Measurements from ENCODE around the gene RERE. TPM values are rescaled to one million over a fixed set of nuclear protein-coding genes. Genes with fewer than 3 reads are reported as not detected.

The RERE gene
- total and polyA plus RNA-seq, 4 donors: 116 to 434 (median 161) TPM

DNA sequence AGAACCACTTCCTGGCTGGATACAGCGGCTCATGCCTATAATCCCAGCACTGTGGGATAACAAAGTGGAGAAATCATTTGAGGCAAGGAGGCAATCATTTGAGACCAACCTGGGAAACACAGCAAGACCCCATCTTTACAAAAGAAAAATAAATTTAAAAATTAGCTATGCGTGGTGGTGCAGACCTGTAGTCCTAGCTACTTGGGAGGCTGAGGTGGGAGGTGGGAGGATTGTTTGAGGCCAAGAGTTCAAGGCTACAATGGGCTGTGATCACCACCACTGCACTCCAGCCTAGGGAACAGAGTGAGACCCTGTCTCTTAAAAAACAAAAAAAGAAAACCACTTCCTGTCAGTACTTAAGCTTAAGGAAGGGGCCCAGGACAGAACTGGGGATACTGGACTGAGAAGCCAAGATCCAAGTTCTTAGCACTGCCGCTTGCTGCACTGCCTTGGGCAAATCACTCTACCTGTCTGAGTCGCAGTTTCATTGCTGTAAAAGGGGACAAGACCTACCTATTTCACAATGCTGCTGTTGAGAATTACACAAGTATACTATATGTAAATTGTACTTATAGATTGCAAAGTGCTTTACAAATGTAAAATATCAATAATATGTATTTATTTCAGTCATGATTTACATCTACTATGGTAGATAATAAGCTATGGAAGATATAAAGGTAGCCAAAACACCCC, 154.9 kb downstream of the RERE start:
- no peaks in the 10 kb centered on the region for H3K36me3 ChIP-seq (ENCODE audit: control insufficient read depth, insufficient read depth, low read length)
- H3K9me3 ChIP-seq (ENCODE audit: control insufficient read depth, insufficient read depth, low read length): no peaks in the 10 kb centered on the region
- peaks cover 19% of the 10 kb centered on the region for H3K4me1 ChIP-seq (ENCODE audit: control insufficient read depth, insufficient read depth, low read length)
- H3K4me3 ChIP-seq (ENCODE audit: low read depth, low read length): no peak overlapping the region
- DNase-seq (ENCODE audit: low read depth in 4 of 6, low spot score in 6 of 6): no peak
- WGBS (ENCODE audit: insufficient coverage): 100% methylated on average over 1 of the region's 4 CpGs
- no peak overlapping the region for H3K27ac ChIP-seq (ENCODE audit: low read depth, low read length)
- H3K27me3 ChIP-seq (ENCODE audit: control insufficient read depth, insufficient read depth, low read length): no peaks in the 10 kb centered on the region

GRCh38 chr1:8661185-8662110, 156.0 kb downstream of the RERE start:
- 49% methylated on average over 6 of the region's 8 CpGs for WGBS (ENCODE audit: insufficient coverage)
- Histone ChIP-seq H3K4me1 (ENCODE audit: control insufficient read depth, insufficient read depth, low read length) (peaks cover 17% of the 10 kb centered on the region), H3K27me3 (ENCODE audit: control insufficient read depth, insufficient read depth, low read length) (no peaks in the 10 kb centered on the region), H3K4me3 (ENCODE audit: low read depth, low read length) (no peak overlapping the region), H3K36me3 (ENCODE audit: control insufficient read depth, insufficient read depth, low read length) (no peaks in the 10 kb centered on the region), H3K9me3 (ENCODE audit: control insufficient read depth, insufficient read depth, low read length) (no peaks in the 10 kb centered on the region), H3K27ac (ENCODE audit: low read depth, low read length) (peak overlapping the region; percentile 1)
- peak in 2 of 6 donors; percentile 49 for DNase-seq (ENCODE audit: low read depth in 4 of 6, low spot score in 6 of 6)

DNA sequence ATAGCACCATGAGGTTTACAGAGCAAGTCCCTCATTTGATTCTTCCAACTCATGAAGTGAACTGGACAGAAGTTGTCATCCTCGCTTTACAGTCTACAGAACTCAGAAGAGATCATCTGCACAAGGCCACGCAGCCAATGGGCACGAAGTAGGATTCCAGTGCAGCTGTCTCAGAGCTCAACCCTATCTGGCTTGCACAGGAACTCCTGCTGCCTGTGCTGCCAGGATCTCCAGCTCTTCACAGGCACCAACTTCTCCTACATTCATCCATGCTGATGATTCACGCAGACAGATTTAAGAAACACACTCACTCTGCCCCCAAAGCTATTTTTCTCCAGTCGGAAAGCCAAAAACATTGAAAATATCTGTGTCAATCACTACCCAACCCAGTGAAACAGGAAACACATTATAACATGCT, 157.0 kb downstream of the RERE start:
- Histone ChIP-seq H3K4me3 (ENCODE audit: low read depth, low read length) (no peak overlapping the region), H3K27me3 (ENCODE audit: control insufficient read depth, insufficient read depth, low read length) (no peaks in the 10 kb centered on the region), H3K9me3 (ENCODE audit: control insufficient read depth, insufficient read depth, low read length) (no peaks in the 10 kb centered on the region), H3K4me1 (ENCODE audit: control insufficient read depth, insufficient read depth, low read length) (peaks cover 14% of the 10 kb centered on the region), H3K36me3 (ENCODE audit: control insufficient read depth, insufficient read depth, low read length) (no peaks in the 10 kb centered on the region), H3K27ac (ENCODE audit: low read depth, low read length) (no peak overlapping the region)
- WGBS (ENCODE audit: insufficient coverage): 45% methylated on average over 5 of the region's 5 CpGs
- peak in 2 of 6 donors; percentile 50 to 72 for DNase-seq (ENCODE audit: low read depth in 4 of 6, low spot score in 6 of 6)

GRCh38 chr1:8659593-8659992, 157.8 kb downstream of the RERE start:
- no peak for DNase-seq (ENCODE audit: low read depth in 4 of 6, low spot score in 6 of 6)
- H3K27me3 ChIP-seq (ENCODE audit: control insufficient read depth, insufficient read depth, low read length): no peaks in the 10 kb centered on the region
- H3K27ac ChIP-seq (ENCODE audit: low read depth, low read length): no peak overlapping the region
- no peak overlapping the region for H3K4me3 ChIP-seq (ENCODE audit: low read depth, low read length)
- no peaks in the 10 kb centered on the region for H3K9me3 ChIP-seq (ENCODE audit: control insufficient read depth, insufficient read depth, low read length)
- H3K4me1 ChIP-seq (ENCODE audit: control insufficient read depth, insufficient read depth, low read length): peaks cover 14% of the 10 kb centered on the region
- no peaks in the 10 kb centered on the region for H3K36me3 ChIP-seq (ENCODE audit: control insufficient read depth, insufficient read depth, low read length)

DNA sequence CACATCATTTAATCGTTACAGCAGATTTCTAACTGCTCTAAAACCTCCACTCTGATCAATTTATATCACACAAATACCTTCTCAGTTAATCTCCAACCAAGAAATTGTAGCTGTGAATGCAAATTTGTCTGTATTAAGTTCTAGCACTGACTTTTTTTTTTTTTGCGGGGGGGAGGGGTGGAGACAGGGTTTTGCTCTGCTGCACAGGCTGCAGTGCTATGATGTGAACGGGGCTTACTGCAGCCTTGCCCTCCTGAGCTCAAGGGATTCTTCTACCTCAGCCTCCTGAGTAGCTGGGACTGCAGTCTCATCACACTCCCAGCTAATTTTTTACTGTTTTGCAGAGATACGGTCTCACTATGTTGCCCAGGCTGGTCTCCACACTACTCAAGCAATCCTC, 163.6 kb downstream of the RERE start:
- no peaks in the 10 kb centered on the region for H3K27me3 ChIP-seq (ENCODE audit: control insufficient read depth, insufficient read depth, low read length)
- DNase-seq (ENCODE audit: low read depth in 4 of 6, low spot score in 6 of 6): no peak
- H3K4me1 ChIP-seq (ENCODE audit: control insufficient read depth, insufficient read depth, low read length): peaks cover 6% of the 10 kb centered on the region
- WGBS (ENCODE audit: insufficient coverage): 85% methylated on average over 3 of the region's 4 CpGs
- no peaks in the 10 kb centered on the region for H3K36me3 ChIP-seq (ENCODE audit: control insufficient read depth, insufficient read depth, low read length)
- H3K4me3 ChIP-seq (ENCODE audit: low read depth, low read length): no peak overlapping the region
- no peaks in the 10 kb centered on the region for H3K9me3 ChIP-seq (ENCODE audit: control insufficient read depth, insufficient read depth, low read length)
- no peak overlapping the region for H3K27ac ChIP-seq (ENCODE audit: low read depth, low read length)

DNA sequence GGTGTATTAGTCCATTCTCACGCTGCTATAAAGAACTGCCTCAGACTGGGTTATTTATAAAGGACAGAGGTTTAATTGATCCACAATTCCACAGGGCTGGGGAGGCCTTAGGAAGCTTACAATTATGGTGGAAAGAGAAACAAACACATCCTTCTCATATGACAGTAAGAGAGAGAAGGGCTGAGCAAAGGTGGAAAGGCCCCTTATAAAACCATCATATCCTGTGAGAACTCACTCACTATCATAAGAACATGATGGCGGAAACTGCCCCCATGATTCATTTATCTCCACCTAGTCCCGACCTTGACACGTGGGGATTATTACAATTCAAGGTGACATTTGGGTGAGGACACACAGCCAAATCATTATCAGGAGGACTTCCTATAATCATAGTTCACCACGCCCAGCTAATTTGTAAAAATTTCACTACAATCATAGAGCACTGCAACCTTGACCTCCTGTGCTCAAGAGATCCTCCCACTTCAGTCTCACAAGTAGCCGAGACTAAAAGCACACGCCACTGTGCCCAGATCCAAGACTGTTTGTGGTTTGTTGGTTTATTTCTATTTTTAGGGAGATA, 164.9 kb downstream of the RERE start:
- H3K36me3 ChIP-seq (ENCODE audit: control insufficient read depth, insufficient read depth, low read length): no peaks in the 10 kb centered on the region
- no peak overlapping the region for H3K27ac ChIP-seq (ENCODE audit: low read depth, low read length)
- peaks cover 6% of the 10 kb centered on the region for H3K4me1 ChIP-seq (ENCODE audit: control insufficient read depth, insufficient read depth, low read length)
- H3K4me3 ChIP-seq (ENCODE audit: low read depth, low read length): no peak overlapping the region
- no peaks in the 10 kb centered on the region for H3K27me3 ChIP-seq (ENCODE audit: control insufficient read depth, insufficient read depth, low read length)
- H3K9me3 ChIP-seq (ENCODE audit: control insufficient read depth, insufficient read depth, low read length): no peaks in the 10 kb centered on the region
- 100% methylated on average over 1 of the region's 7 CpGs for WGBS (ENCODE audit: insufficient coverage)
- DNase-seq (ENCODE audit: low read depth in 4 of 6, low spot score in 6 of 6): no peak

GRCh38 chr1:8651962-8652361, 165.5 kb downstream of the RERE start:
- Histone ChIP-seq H3K27me3 (ENCODE audit: control insufficient read depth, insufficient read depth, low read length) (no peaks in the 10 kb centered on the region), H3K9me3 (ENCODE audit: control insufficient read depth, insufficient read depth, low read length) (no peaks in the 10 kb centered on the region), H3K4me1 (ENCODE audit: control insufficient read depth, insufficient read depth, low read length) (peaks cover 6% of the 10 kb centered on the region), H3K36me3 (ENCODE audit: control insufficient read depth, insufficient read depth, low read length) (no peaks in the 10 kb centered on the region), H3K4me3 (ENCODE audit: low read depth, low read length) (no peak overlapping the region), H3K27ac (ENCODE audit: low read depth, low read length) (no peak overlapping the region)
- DNase-seq (ENCODE audit: low read depth in 4 of 6, low spot score in 6 of 6): no peak
- 55% methylated on average over 2 of the region's 2 CpGs for WGBS (ENCODE audit: insufficient coverage)

DNA sequence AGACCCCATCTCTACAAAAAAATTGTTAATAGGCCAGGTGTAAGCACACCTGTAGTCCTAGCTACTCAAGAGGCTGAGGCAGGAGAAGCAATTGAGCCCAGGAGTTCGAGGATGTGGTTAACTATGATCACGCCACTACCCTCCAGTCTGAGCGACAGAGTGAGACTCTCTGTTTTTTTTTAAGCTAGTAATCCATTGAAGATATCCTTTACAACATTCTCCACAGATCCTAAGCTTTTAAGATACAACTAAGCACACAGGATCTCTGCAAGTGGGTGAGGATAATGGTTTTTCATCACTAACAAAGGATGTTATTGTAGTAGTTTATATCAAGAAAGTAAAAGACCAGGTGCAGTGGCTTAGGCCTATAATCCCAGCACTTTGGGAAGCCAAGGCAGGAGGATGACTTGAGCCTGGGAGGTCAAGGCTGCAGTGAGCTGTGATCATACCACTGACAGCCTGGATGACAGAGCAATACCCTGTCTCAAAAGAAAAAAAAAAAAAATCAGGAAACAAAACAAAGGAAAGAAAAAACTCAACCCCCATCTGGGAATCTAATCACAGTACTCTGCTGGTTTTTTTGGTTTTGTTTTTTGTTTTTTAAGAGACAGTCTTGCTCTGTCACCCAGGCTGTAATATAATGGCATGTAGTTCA, 166.1 kb downstream of the RERE start:
- H3K27me3 ChIP-seq (ENCODE audit: control insufficient read depth, insufficient read depth, low read length): no peaks in the 10 kb centered on the region
- H3K27ac ChIP-seq (ENCODE audit: low read depth, low read length): no peak overlapping the region
- no peaks in the 10 kb centered on the region for H3K9me3 ChIP-seq (ENCODE audit: control insufficient read depth, insufficient read depth, low read length)
- no peaks in the 10 kb centered on the region for H3K36me3 ChIP-seq (ENCODE audit: control insufficient read depth, insufficient read depth, low read length)
- DNase-seq (ENCODE audit: low read depth in 4 of 6, low spot score in 6 of 6): no peak
- no peak overlapping the region for H3K4me3 ChIP-seq (ENCODE audit: low read depth, low read length)
- peaks cover 6% of the 10 kb centered on the region for H3K4me1 ChIP-seq (ENCODE audit: control insufficient read depth, insufficient read depth, low read length)
- 80% methylated on average over 1 of the region's 3 CpGs for WGBS (ENCODE audit: insufficient coverage)

DNA sequence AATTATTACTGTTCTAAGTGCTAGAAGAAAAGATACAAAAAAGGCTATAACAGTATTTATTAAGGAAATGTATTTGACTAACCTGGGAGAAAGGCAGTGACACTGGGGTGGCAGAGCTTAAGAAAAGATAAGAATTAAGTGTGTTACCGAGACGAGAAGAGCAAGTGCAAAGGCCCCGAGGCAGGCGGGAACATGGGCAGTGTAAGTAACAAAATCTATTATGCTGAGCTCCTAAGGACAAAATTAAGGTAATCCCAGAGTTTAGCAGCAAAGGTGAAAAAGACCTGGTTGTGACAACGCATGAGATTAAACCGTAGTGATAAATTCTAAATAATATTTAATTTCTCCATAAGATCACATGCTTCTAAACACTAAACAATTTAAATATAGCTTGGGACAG, 167.6 kb downstream of the RERE start:
- DNase-seq (ENCODE audit: low read depth in 4 of 6, low spot score in 6 of 6): no peak
- H3K27me3 ChIP-seq (ENCODE audit: control insufficient read depth, insufficient read depth, low read length): no peaks in the 10 kb centered on the region
- no peak overlapping the region for H3K27ac ChIP-seq (ENCODE audit: low read depth, low read length)
- WGBS (ENCODE audit: insufficient coverage): 100% methylated on average over 4 of the region's 6 CpGs
- no peaks in the 10 kb centered on the region for H3K9me3 ChIP-seq (ENCODE audit: control insufficient read depth, insufficient read depth, low read length)
- no peaks in the 10 kb centered on the region for H3K36me3 ChIP-seq (ENCODE audit: control insufficient read depth, insufficient read depth, low read length)
- peaks cover 6% of the 10 kb centered on the region for H3K4me1 ChIP-seq (ENCODE audit: control insufficient read depth, insufficient read depth, low read length)
- no peak overlapping the region for H3K4me3 ChIP-seq (ENCODE audit: low read depth, low read length)
